ENCODE data around the gene PLIN5. TPM values are rescaled to one million over a fixed set of nuclear protein-coding genes. Genes with fewer than 3 reads are reported as not detected.

The PLIN5 gene
- total and polyA plus RNA-seq, 10 of the 15 experiments (the other 5 are each of a cell fraction or from before 2014, with no cell fraction given): 0.15 to 0.33 TPM; not detected in 8

DNA sequence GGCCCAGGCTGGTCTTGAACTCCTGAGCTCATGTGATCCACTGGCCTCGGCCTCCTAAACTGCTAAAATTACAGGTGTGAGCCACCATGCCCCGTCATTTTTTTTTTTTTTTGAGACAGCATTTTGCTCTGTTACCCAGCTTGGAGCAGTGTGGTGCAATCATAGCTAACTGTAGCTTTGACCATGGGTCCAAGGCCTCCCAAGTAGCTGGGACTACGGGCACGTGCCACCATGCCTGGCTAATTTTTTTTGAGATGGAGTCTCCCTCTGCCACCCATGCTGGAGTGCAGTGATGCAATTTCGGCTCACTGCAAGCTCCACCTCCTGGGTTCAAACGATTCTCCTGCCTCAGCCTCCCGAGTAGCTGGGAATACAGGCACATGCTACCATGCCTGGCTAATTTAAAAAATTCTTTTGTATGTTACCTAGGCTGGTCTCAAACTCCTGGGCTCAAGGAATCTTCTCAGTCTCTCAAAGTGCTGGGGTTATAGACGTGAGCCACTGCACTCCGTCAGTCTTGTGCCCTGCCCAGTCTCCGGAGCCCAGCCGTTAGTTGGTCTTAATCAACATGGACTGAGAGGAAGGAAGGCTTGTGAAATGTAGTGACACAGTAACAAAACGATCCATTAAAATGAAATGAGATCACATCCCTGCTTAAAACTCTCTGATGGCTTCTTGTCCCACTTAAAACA lies 6.2 kb upstream of the PLIN5 start:
- ChIA-PET POLR2A (interaction anchor here (0.7 kb wide), 1 partner anchor 472 kb away, joined by 3 read pairs; no protein-coding TSS in a partner anchor), RAD21 (ENCODE audit: unreplicated experiment) (no interaction called here), SMC1A (ENCODE audit: uncharacterized antibody, unreplicated experiment) (interaction anchor here (0.6 to 1.4 kb wide), 3 partner anchors 16 to 1431 kb away, joined by 3 to 4 read pairs (median 4); no protein-coding TSS in a partner anchor), CTCF (interaction anchor here (0.7 to 4.8 kb wide), 7 partner anchors 16 to 183 kb away, joined by 3 to 44 read pairs (median 4); no protein-coding TSS in a partner anchor)
- H3K9ac ChIP-seq (ENCODE audit: control insufficient read depth, insufficient read depth, low read length): no peak overlapping the region
- no peak for ATAC-seq
- peaks cover 12% of the 10 kb centered on the region for H3K4me1 ChIP-seq (ENCODE audit: control insufficient read depth, insufficient read depth, low read length)
- no peak overlapping the region for H3K4me2 ChIP-seq (ENCODE audit: control insufficient read depth, insufficient read depth)
- BruUV-seq (replicated peaks): no TSS peak
- TF ChIP-seq MEF2B (IDR thresholded peaks at IDR 0.05; ENCODE audit: partially characterized antibody, poor library complexity, severe bottlenecking) (no peak), LARP7 (IDR thresholded peaks at IDR 0.05) (no peak), NFXL1 (IDR thresholded peaks at IDR 0.05; ENCODE audit: borderline replicate concordance) (no peak), NFIC (IDR thresholded peaks at IDR 0.05; ENCODE audit: low read depth, low read length) (no peak)
- TF ChIP-seq, protein P1, sequence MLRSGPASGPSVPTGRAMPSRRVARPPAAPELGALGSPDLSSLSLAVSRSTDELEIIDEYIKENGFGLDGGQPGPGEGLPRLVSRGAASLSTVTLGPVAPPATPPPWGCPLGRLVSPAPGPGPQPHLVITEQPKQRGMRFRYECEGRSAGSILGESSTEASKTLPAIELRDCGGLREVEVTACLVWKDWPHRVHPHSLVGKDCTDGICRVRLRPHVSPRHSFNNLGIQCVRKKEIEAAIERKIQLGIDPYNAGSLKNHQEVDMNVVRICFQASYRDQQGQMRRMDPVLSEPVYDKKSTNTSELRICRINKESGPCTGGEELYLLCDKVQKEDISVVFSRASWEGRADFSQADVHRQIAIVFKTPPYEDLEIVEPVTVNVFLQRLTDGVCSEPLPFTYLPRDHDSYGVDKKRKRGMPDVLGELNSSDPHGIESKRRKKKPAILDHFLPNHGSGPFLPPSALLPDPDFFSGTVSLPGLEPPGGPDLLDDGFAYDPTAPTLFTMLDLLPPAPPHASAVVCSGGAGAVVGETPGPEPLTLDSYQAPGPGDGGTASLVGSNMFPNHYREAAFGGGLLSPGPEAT (IDR thresholded peaks at IDR 0.05; ENCODE audit: low read depth): no peak
- TF ChIP-seq, protein P2, sequence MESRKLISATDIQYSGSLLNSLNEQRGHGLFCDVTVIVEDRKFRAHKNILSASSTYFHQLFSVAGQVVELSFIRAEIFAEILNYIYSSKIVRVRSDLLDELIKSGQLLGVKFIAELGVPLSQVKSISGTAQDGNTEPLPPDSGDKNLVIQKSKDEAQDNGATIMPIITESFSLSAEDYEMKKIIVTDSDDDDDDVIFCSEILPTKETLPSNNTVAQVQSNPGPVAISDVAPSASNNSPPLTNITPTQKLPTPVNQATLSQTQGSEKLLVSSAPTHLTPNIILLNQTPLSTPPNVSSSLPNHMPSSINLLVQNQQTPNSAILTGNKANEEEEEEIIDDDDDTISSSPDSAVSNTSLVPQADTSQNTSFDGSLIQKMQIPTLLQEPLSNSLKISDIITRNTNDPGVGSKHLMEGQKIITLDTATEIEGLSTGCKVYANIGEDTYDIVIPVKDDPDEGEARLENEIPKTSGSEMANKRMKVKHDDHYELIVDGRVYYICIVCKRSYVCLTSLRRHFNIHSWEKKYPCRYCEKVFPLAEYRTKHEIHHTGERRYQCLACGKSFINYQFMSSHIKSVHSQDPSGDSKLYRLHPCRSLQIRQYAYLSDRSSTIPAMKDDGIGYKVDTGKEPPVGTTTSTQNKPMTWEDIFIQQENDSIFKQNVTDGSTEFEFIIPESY (IDR thresholded peaks at IDR 0.05): no peak
- TF ChIP-seq, protein P3, sequence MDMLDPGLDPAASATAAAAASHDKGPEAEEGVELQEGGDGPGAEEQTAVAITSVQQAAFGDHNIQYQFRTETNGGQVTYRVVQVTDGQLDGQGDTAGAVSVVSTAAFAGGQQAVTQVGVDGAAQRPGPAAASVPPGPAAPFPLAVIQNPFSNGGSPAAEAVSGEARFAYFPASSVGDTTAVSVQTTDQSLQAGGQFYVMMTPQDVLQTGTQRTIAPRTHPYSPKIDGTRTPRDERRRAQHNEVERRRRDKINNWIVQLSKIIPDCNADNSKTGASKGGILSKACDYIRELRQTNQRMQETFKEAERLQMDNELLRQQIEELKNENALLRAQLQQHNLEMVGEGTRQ (IDR thresholded peaks at IDR 0.05; ENCODE audit: borderline replicate concordance, low read depth, low read length): no peak
- TF ChIP-seq, protein P4, sequence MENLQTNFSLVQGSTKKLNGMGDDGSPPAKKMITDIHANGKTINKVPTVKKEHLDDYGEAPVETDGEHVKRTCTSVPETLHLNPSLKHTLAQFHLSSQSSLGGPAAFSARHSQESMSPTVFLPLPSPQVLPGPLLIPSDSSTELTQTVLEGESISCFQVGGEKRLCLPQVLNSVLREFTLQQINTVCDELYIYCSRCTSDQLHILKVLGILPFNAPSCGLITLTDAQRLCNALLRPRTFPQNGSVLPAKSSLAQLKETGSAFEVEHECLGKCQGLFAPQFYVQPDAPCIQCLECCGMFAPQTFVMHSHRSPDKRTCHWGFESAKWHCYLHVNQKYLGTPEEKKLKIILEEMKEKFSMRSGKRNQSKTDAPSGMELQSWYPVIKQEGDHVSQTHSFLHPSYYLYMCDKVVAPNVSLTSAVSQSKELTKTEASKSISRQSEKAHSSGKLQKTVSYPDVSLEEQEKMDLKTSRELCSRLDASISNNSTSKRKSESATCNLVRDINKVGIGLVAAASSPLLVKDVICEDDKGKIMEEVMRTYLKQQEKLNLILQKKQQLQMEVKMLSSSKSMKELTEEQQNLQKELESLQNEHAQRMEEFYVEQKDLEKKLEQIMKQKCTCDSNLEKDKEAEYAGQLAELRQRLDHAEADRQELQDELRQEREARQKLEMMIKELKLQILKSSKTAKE (IDR thresholded peaks at IDR 0.05; ENCODE audit: low read depth, poor library complexity, severe bottlenecking): no peak
- DNase-seq (ENCODE audit: low read depth, low spot score): no peak
- no peak overlapping the region for H3K4me3 ChIP-seq
- peaks cover 2% of the 10 kb centered on the region; the same call in 2 of the 3 replicates for H3K9me3 ChIP-seq (replicated peaks; ENCODE audit: control insufficient read depth, insufficient read depth, low read length)
- H4K20me1 ChIP-seq (ENCODE audit: control insufficient read depth, insufficient read depth): no peaks in the 10 kb centered on the region
- WGBS (ENCODE audit: insufficient coverage, insufficient replicate concordance, low lambda C conversion rate, missing lambda C conversion rate): 68% methylated on average over 12 of the region's 12 CpGs
- no peaks in the 10 kb centered on the region for H3K79me2 ChIP-seq (ENCODE audit: control insufficient read depth, insufficient read depth, low read length)
- no peak overlapping the region for H2AFZ ChIP-seq (ENCODE audit: control insufficient read depth, low read depth, low read length)
- no peaks in the 10 kb centered on the region for H3K36me3 ChIP-seq (ENCODE audit: control insufficient read depth in 2 of 2, insufficient read depth in 2 of 2, low read length in 1 of 2)
- in situ Hi-C loops (cut with MboI): no loop called here
- H3K27ac ChIP-seq (ENCODE audit: control insufficient read depth, insufficient read depth): no peak overlapping the region
- no peak for FAIRE-seq
- intact Hi-C loops (cut with micrococcal nuclease; ENCODE audit: unreplicated experiment): no loop called here
- no peaks in the 10 kb centered on the region for H3K27me3 ChIP-seq (replicated peaks in 1 of 2; ENCODE audit: control insufficient read depth in 2 of 2, insufficient read depth in 2 of 2, low read length in 1 of 2)
